HepG2 (cell line): ENCODE measurements around the gene ABCA2. TPM values are rescaled to one million over a fixed set of nuclear protein-coding genes. Genes with fewer than 3 reads are reported as not detected.
A peak's percentile ranks its signal among the peaks of the same experiment; 100 is the strongest.

Experiments used
- CAMTA2 ChIP-seq: sonication (generic); formaldehyde crosslinking; IDR thresholded peaks from 2 replicates; pipeline ENCODE4 v1.4.0; 2020; ENCODE audit warnings: mild to moderate bottlenecking, missing genetic modification reagents, borderline replicate concordance
- TBP ChIP-seq: sonication (generic); formaldehyde crosslinking; IDR thresholded peaks from 2 replicates; pipeline ENCODE4 v1.5.0; 2020; ENCODE audit warnings: missing genetic modification reagents
- ZNF235 ChIP-seq: sonication (generic); formaldehyde crosslinking; IDR thresholded peaks from 2 replicates; pipeline ENCODE4 v1.8.1; 2023; ENCODE audit warnings: mild to moderate bottlenecking, missing genetic modification reagents, borderline replicate concordance
- ZNF598 ChIP-seq: sonication (generic); formaldehyde crosslinking; IDR thresholded peaks from 2 replicates; pipeline ENCODE4 v1.5.1; 2020; ENCODE audit warnings: mild to moderate bottlenecking, missing genetic modification reagents, borderline replicate concordance
- ZSCAN22 ChIP-seq: sonication (generic); formaldehyde crosslinking; IDR thresholded peaks from 2 replicates; pipeline ENCODE4 v1.4.0; 2020; ENCODE audit warnings: mild to moderate bottlenecking, missing genetic modification reagents
- polyA plus RNA-seq, 8 experiments: library from polyadenylated mRNA; depleted of rRNA in 3 of 8; stranded (reverse) in 7 of 8; unstranded in 1 of 8; fragments of >200 nt; fragmentation: Illumina TruSeq in 4 of 8; extraction: Trizol in 4 of 8; gene quantifications; 2 replicates each; pipeline versions ENCODE4 v1.2.1 to v1.2.3, GENCODE V29; 2011 to 2016; ENCODE audit warnings: low read depth in 4 of 8, missing spikeins in 1 of 8, mixed read lengths in 1 of 8; ENCODE audit not compliant: insufficient read depth in 1 of 8
- total RNA-seq, 5 experiments: library from RNA; depleted of rRNA; stranded (reverse); fragments of >200 nt; fragmentation: Illumina TruSeq; extraction: Trizol; gene quantifications; 2 replicates each; pipeline ENCODE4 v1.2.3, GENCODE V29; 2016; ENCODE audit warnings: low read depth in 1 of 5
- TF ChIP-seq, protein P1 (sequence below): sonication (generic); formaldehyde crosslinking; IDR thresholded peaks from 2 replicates; pipeline ENCODE4 v1.8.0; 2022; ENCODE audit warnings: low read depth, missing genetic modification reagents
- TF ChIP-seq, protein P2 (sequence below): sonication (generic); formaldehyde crosslinking; conservative IDR thresholded peaks from 2 replicates; pipeline ENCODE4 v1.8.0; 2022; ENCODE audit warnings: low read depth, missing genetic modification reagents
- TF ChIP-seq, protein P3 (sequence below): sonication (generic); formaldehyde crosslinking; IDR thresholded peaks from 2 replicates; pipeline ENCODE4 v1.9.0; 2021; ENCODE audit warnings: missing genetic modification reagents, mild to moderate bottlenecking, borderline replicate concordance
- TF ChIP-seq, protein P4 (sequence below): sonication (generic); formaldehyde crosslinking; IDR thresholded peaks from 2 replicates; pipeline ENCODE4 v1.5.0; 2020; ENCODE audit warnings: missing genetic modification reagents, mild to moderate bottlenecking, borderline replicate concordance
- TF ChIP-seq, protein P5 (sequence below): sonication (generic); formaldehyde crosslinking; IDR thresholded peaks from 2 replicates; pipeline ENCODE4 v1.4.0; 2020; ENCODE audit warnings: missing genetic modification reagents, mild to moderate bottlenecking, borderline replicate concordance
- TF ChIP-seq, protein P6 (sequence below): sonication (generic); formaldehyde crosslinking; IDR thresholded peaks from 2 replicates; pipeline ENCODE4 v1.5.0; 2020; ENCODE audit warnings: mild to moderate bottlenecking, missing genetic modification reagents
- TF ChIP-seq, protein P7 (sequence below): IDR thresholded peaks from 2 replicates; pipeline ENCODE4 v1.6.1; 2016; ENCODE audit warnings: missing compliant biosample characterization, missing genetic modification reagents, borderline replicate concordance
- TF ChIP-seq, protein P8 (sequence below): sonication (generic); formaldehyde crosslinking; conservative IDR thresholded peaks from 2 replicates; pipeline ENCODE4 v1.4.0; 2020; ENCODE audit warnings: missing genetic modification reagents

Gene ABCA2
- total and polyA plus RNA-seq, 2 of the 13 experiments (the other 11 are each of a cell fraction or from before 2014, with no cell fraction given): 2.9 to 19.2 TPM

DNA sequence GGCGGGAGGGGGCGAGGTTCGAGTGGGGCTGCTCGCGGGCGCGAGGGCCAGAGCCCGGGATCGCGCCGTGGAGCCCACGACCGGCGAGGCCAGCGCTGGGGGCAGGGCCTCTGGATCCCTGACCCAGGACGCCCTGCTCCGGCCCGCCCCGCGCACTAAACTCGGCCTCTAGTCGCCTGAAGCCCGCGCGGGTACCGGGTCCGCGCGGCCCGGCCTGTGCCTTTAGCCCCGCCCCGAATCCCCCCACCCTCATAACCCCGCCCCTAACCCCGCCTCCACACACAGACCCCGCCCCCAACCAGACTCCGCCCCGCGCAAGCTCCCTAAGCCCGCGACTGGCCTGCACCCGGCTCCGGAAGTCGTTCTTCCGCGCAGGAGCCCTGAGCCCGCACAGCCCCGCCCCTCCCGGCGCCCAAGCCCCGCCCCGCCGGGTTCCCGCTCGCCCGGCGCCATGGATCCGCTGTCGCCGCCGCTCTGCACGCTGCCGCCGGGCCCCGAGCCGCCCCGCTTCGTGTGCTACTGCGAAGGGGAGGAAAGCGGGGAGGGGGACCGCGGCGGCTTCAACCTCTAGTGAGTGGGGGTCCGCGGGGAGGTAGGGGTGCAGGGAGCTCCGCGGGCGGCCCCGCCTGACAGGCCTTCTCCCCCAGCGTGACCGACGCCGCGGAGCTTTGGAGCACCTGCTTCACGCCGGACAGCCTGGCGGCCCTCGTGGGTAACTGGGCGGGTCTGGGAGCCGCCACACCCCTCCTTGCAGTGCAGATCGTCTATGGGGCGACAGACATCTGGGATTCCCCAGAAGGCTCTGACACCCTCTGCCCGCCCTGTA lies 35.8 kb downstream of the ABCA2 start, which contains the start of gene PAXX (continued):
- TF ChIP-seq, protein P1, sequence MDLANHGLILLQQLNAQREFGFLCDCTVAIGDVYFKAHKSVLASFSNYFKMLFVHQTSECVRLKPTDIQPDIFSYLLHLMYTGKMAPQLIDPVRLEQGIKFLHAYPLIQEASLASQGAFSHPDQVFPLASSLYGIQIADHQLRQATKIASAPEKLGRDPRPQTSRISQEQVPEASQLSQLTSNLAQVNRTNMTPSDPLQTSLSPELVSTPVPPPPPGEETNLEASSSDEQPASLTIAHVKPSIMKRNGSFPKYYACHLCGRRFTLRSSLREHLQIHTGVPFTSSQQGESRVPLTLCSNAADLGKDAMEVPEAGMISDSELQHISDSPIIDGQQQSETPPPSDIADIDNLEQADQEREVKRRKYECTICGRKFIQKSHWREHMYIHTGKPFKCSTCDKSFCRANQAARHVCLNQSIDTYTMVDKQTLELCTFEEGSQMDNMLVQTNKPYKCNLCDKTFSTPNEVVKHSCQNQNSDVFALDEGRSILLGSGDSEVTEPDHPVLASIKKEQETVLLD (CRISPR knock-in tag): peak; percentile 24; the same call in 1 of the 2 replicates
- TF ChIP-seq TBP (CRISPR knock-in tag): no peak
- peak; percentile 42; the same call in 1 of the 2 replicates for TF ChIP-seq ZNF598 (CRISPR knock-in tag)
- TF ChIP-seq, protein P2, sequence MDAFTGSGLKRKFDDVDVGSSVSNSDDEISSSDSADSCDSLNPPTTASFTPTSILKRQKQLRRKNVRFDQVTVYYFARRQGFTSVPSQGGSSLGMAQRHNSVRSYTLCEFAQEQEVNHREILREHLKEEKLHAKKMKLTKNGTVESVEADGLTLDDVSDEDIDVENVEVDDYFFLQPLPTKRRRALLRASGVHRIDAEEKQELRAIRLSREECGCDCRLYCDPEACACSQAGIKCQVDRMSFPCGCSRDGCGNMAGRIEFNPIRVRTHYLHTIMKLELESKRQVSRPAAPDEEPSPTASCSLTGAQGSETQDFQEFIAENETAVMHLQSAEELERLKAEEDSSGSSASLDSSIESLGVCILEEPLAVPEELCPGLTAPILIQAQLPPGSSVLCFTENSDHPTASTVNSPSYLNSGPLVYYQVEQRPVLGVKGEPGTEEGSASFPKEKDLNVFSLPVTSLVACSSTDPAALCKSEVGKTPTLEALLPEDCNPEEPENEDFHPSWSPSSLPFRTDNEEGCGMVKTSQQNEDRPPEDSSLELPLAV (CRISPR knock-in tag): no peak
- TF ChIP-seq, protein P3, sequence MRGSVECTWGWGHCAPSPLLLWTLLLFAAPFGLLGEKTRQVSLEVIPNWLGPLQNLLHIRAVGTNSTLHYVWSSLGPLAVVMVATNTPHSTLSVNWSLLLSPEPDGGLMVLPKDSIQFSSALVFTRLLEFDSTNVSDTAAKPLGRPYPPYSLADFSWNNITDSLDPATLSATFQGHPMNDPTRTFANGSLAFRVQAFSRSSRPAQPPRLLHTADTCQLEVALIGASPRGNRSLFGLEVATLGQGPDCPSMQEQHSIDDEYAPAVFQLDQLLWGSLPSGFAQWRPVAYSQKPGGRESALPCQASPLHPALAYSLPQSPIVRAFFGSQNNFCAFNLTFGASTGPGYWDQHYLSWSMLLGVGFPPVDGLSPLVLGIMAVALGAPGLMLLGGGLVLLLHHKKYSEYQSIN: no peak
- TF ChIP-seq ZSCAN22 (CRISPR knock-in tag): no peak
- TF ChIP-seq, protein P4, sequence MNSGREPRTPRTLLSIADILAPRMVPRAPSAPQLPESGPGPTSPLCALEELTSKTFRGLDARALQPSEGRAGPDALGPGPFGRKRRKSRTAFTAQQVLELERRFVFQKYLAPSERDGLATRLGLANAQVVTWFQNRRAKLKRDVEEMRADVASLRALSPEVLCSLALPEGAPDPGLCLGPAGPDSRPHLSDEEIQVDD (CRISPR knock-in tag): 0 out of 2 replicates have a peak, but pooled peaks have one; percentile 53
- TF ChIP-seq, protein P5, sequence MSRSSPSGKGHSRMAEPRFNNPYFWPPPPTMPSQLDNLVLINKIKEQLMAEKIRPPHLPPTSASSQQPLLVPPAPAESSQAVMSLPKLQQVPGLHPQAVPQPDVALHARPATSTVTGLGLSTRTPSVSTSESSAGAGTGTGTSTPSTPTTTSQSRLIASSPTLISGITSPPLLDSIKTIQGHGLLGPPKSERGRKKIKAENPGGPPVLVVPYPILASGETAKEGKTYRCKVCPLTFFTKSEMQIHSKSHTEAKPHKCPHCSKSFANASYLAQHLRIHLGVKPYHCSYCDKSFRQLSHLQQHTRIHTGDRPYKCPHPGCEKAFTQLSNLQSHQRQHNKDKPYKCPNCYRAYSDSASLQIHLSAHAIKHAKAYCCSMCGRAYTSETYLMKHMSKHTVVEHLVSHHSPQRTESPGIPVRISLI: no peak
- TF ChIP-seq CAMTA2 (CRISPR knock-in tag): no peak
- TF ChIP-seq, protein P6, sequence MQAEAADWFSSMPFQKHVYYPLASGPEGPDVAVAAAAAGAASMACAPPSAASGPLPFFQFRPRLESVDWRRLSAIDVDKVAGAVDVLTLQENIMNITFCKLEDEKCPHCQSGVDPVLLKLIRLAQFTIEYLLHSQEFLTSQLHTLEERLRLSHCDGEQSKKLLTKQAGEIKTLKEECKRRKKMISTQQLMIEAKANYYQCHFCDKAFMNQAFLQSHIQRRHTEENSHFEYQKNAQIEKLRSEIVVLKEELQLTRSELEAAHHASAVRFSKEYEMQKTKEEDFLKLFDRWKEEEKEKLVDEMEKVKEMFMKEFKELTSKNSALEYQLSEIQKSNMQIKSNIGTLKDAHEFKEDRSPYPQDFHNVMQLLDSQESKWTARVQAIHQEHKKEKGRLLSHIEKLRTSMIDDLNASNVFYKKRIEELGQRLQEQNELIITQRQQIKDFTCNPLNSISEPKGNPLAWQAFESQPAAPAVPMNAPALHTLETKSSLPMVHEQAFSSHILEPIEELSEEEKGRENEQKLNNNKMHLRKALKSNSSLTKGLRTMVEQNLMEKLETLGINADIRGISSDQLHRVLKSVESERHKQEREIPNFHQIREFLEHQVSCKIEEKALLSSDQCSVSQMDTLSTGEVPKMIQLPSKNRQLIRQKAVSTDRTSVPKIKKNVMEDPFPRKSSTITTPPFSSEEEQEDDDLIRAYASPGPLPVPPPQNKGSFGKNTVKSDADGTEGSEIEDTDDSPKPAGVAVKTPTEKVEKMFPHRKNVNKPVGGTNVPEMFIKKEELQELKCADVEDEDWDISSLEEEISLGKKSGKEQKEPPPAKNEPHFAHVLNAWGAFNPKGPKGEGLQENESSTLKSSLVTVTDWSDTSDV: peak; percentile 22; the same call in 1 of the 2 replicates
- TF ChIP-seq, protein P7, sequence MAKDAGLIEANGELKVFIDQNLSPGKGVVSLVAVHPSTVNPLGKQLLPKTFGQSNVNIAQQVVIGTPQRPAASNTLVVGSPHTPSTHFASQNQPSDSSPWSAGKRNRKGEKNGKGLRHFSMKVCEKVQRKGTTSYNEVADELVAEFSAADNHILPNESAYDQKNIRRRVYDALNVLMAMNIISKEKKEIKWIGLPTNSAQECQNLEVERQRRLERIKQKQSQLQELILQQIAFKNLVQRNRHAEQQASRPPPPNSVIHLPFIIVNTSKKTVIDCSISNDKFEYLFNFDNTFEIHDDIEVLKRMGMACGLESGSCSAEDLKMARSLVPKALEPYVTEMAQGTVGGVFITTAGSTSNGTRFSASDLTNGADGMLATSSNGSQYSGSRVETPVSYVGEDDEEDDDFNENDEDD: peak; percentile 69; the same call in 1 of the 2 replicates
- no peak for TF ChIP-seq ZNF235 (CRISPR knock-in tag)
- TF ChIP-seq, protein P8, sequence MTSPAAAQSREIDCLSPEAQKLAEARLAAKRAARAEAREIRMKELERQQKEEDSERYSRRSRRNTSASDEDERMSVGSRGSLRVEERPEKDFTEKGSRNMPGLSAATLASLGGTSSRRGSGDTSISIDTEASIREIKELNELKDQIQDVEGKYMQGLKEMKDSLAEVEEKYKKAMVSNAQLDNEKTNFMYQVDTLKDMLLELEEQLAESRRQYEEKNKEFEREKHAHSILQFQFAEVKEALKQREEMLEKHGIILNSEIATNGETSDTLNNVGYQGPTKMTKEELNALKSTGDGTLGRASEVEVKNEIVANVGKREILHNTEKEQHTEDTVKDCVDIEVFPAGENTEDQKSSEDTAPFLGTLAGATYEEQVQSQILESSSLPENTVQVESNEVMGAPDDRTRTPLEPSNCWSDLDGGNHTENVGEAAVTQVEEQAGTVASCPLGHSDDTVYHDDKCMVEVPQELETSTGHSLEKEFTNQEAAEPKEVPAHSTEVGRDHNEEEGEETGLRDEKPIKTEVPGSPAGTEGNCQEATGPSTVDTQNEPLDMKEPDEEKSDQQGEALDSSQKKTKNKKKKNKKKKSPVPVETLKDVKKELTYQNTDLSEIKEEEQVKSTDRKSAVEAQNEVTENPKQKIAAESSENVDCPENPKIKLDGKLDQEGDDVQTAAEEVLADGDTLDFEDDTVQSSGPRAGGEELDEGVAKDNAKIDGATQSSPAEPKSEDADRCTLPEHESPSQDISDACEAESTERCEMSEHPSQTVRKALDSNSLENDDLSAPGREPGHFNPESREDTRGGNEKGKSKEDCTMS (CRISPR knock-in tag): no peak
